Measurements from ENCODE around the gene PRPF19.
A peak's percentile ranks its signal among the peaks of the same experiment; 100 is the strongest.

The PRPF19 gene

DNA sequence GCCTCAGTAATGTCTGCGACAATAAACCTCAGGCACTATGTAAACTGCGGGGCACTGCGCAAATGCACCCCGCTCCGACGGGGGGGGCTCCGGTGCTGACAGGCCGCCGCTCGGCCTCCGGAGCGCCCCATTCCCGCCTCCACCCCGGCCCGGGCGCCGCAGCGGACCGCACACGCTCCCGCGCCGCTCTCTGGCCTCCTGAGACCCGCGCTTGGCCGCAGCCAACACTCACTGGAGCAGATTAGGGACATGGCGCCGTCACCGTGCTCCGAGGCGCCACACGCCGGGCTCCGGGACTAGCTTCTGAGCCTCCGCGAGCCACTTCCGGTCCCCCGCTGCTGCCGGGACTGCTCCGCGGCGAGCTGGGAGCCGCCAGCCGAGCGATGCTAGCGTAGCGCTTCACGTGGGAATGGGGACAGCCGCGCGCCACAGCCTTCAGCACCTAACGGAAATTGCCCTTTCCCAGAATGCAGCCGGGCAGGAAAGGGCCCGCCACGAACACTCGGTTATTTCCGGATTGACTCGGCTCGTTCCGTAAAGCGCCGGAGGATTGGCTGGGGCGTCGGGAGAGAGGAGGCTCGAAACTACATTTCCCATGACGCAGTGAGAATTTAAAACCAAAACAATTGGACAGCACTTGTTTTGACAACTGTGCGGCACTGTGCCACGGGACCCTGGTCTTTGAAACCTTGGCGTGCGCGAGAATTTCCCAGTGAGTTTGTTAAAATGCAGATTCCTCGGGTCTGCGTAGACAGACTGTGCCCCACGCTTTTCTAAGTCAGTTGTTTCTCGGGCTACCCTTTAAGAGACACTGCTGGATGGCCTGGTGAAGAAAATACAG, at the start of gene PRPF19:
Gene PRPF19 (minus strand): TSS at position 454 of the 841 bp plus-strand sequence. CDS start 203 bp downstream, at position 251.
- peak; percentile 93 for DNase-seq

DNA sequence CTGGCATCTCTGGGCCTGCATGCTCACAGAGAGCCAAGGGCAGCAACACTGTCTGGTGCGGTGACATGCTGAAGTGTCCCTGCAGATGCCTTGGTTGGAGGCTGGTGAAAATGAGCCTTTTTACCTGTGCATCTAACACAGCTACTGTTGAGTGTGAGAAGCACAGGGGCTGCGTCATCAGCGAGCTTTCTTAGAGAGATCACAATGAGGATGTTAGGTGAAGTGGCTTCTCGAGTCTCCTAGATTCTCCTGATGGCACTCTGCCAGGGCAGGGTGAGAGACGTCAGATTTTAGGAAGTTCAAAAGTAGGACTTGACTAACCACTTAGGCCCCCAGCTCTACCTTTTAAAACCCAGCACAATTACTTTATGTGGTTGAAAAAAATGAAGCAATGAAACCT, 49.2 kb upstream of the PRPF19 start:
- peak; percentile 27 for DNase-seq

DNA sequence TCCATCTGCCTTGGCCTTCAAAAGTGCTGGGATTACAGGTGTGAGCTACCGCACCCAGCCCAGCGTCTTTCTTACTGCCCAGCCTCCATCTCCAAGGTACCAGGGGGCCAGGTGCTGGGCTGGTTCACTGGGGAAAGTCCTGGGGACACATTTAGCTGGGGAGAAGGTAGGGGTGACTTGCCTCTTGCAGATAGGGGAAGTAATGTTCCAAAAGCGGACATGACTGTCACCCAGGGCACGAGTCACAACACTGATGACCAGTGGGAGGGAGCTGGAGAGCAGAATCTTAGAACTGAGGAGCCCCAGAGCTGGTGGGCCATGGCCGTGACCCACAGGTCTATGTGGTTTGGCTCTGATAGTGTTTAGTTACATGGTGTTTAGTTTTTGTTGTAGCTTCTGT, 48.0 kb upstream of the PRPF19 start:
- no peak for DNase-seq

DNA sequence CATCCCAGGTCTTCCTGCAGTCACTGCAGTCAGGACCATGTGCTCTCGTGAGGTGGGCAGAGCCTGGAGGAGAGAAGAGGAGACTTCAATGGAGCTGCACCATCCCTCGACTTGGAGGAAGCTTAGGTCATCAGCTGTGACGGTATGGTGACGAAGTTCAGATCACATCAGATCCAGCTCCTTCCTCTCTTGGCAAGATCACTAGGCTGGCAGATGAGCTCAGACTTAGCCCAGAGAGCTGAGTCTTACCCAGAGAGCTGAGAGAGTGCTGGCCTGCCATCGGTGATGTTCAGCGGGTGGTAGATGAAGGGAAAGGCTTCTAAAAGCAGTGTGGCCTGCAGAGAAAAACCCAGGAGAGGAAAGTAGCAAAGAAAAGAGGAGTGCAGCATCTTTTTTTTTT, 47.4 kb upstream of the PRPF19 start:
- DNase-seq, result no peak

DNA sequence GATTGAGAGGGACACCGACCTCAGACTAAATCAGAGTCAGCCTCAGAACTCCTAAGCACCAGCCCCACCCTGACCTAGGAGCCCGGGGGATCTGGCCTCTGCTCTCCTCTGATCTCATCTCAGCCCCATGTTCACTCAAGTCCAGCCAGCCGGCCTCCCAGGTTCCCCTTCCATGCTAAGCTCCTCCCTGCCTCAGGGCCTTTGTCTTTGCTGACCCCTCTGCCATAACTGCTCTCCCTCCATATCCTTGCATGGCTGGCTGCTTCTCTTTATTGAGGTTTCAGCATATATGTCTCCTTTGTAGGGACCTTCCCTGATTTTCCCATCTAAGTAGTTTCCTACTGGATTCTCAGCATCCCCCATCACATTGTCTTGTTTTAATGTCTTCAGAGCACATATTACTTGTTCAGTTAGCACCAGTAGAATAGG, 46.4 kb upstream of the PRPF19 start:
- no peak for DNase-seq

- no peak for DNase-seq
Measured at GRCh38 chr11:60951904-60952741, 45.7 kb upstream of the PRPF19 start, which contains the start of gene SLC15A3. Gene SLC15A3, minus strand, starts transcription at chr11:60952176. Its CDS starts 625 bp downstream, at chr11:60951551.

- DNase-seq, result no peak
Measured at GRCh38 chr11:60951606-60951903, 45.2 kb upstream of the PRPF19 start.

DNA sequence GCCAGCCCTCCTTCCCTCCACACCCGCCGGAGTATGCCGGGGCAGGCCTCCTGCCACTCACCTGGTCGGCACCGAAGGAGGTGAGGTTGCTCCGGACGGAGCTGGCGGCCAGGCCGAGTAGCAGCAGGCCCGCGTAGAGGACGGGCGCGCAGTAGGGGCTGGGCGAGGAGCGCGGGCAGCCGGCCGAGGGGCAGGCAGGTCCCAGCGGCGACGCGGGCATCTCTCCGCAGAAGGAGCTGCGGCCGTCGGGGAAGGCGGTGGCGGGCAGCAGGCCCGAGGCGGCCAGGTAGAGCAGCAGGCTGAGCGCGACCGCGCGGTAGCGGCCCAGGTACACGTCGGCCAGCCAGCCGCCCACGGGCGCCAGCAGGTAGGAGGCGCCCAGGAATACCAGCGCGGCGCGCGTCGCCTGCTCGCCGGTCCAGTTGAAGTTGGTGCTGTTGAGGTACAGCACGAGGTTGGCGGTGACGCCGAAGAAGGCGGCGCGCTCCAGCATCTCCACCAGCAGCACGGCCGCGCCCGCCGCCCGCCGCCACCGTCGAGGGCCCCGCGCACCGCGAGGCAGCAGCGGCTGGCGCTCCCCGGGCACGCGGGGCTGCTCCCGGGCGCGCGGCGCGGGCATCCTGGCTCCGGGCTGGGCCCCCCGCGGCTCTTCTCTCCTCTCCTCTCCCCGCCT, 44.7 kb upstream of the PRPF19 start:
- no peak for DNase-seq

DNA sequence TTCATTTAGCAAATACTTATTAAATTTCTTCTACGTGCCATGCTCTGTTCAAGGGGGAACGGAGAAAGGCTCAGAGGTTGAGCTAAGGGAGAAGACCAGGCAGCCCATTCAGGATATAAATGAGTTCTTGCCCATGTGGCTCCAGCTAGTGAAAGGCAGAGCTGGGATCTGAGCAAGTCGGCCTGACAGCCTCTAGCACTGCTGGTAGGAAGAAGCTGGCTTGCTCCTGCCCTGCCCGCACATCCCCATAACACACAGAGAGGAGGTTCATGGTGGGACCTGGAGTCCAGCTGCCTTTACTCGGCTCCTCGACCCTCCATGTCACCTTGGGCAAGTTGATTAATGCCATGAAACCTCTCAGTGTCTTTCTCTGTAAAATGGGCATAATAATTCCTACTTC, 43.6 kb upstream of the PRPF19 start:
- DNase-seq, result no peak

GRCh38 chr11:60948250-60948649, 41.9 kb upstream of the PRPF19 start:
- DNase-seq, result no peak

GRCh38 chr11:60947700-60948099, 41.3 kb upstream of the PRPF19 start:
- no peak for DNase-seq

GRCh38 chr11:60946601-60947264, 40.3 kb upstream of the PRPF19 start:
- no peak for DNase-seq

DNA sequence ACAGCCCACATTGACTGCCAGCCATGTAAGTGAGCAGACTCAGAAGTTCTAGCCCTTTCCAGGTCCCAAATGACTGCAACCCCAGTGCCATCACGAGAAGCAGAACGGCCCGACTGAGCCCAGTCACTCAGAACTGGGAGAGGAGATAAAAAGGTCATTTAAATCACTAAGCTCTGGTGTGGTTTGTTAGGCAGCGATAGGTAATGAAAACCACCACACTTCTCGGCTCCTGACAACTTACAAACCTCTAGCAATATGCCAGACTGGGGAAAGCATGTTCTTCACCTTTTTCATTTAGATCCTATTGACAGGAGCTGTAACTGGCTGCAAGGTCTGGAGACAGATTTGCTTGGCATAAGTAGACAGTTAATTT, 38.9 kb upstream of the PRPF19 start:
- DNase-seq, result no peak

GRCh38 chr11:60944490-60945294, 38.3 kb upstream of the PRPF19 start:
- no peak for DNase-seq

DNA sequence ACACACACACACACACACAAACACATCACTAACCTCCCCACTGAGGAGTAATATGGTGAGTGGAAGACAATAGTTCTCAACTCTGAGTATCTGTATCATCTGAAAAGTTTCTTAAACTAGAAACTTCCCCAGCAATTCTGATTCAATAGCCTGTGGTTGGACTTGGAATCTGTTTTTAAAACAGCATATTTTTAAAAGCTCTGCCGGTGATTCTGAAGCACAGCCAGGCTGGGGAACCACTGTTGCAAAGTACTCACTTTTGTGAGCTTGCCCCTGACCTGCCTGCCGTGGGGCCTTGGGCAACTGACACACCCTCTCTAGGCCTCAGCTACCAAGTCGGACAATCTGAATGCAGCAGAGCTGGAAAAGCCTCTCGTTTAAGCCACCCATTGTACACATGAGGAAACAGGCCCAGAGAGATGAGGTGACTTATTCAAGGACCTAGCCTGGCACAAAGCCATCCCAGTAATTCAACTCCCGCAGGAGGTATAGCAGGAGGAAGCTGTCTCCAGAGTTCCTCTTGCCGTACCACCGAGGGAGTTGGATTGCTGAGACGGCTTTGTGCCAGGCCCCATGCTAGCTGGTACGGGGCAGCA, 36.7 kb upstream of the PRPF19 start:
- DNase-seq, result peak; percentile 91

DNA sequence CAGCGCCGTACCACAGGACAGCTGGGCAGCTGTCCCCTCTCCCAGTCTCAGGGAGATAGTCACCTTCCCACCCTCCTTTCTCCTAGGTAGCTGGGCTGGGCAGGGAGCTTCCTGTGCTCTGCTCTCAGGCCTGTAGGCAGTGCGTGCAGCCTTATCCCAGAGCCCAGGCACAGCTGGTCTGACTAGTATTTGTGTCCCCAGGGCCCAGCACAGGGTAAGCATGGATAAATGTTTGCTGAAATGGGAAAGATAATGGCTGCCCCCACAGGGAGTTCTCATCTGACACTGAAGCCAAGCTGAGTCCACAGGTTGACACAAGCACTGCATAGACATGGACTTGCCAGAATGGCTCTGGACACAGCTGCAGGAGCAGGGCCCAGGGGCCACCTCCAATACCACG, 35.8 kb upstream of the PRPF19 start:
- DNase-seq, result no peak

DNA sequence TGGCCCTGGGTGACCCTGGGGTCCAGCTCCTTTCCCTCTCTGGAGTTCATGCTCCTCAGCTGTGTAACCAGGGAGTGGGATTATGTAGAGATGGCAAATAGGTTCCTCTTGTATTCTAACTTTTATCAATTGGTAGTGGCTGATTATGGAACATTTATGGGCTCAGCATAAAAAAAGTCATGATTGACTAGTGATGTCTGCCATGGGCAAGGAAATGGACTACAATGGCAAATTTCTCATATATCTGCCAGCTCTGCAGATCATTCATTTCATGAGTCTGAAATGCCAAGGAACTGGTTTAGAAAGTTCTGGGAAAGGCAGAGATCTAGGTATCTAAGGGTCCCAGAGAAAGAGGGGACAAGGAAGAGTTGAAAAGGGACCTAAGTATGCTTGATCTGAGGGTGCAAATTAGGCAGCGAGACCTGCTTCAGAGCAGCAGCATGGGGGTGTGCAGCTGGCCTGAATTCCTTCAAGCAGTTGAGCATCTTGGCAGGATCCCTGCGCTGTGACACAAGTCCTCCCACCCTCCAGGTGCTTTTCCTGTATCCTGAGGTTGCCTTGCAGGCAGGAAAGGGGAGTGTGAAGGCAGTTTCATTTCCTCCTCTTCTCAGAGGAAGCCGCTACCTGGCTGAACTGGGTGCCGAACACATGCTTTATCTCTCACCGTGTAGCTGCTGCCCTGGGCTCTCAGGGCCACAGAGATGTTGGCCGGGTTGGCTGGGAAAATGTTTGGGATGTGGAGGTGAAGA, 35.2 kb upstream of the PRPF19 start:
- no peak for DNase-seq

DNA sequence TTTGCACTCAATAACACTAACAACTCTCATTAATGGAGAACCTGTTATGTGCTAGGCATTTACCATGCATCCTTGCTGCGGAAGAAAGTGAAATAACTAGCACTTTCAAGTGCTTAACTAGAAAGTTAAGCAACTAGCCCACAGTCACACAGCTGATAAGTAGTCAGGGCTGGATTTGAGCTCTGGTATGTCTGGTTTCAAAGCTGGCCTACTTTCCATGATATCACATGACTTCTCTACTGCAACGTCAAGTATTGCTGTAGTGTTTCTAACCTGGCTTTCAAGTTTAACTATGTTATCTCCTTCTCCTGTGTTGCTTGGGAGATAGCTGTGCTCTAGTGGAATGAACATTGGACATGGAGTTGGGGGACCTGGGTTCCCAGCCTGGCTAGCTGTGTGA, 33.5 kb upstream of the PRPF19 start:
- no peak for DNase-seq

DNA sequence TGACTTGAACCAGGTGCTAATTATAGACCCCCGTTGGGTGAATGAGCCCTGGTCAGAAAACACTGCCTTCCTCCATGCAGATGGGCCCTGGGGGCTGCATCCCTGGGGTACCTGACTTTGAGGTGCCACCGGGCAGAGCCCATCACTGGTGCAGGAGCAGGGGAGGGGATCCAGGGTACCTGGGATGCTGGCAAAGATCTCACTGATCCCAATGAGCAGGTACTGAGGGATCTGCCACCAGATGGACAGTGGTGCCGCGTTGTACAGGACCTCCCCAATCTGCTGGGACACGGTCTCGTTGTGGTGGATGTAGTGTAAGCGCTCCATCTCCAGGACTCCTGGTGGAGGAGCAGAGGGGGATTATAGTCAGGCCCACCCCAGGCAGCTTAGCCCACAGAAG, 32.9 kb upstream of the PRPF19 start:
- DNase-seq, result no peak

DNA sequence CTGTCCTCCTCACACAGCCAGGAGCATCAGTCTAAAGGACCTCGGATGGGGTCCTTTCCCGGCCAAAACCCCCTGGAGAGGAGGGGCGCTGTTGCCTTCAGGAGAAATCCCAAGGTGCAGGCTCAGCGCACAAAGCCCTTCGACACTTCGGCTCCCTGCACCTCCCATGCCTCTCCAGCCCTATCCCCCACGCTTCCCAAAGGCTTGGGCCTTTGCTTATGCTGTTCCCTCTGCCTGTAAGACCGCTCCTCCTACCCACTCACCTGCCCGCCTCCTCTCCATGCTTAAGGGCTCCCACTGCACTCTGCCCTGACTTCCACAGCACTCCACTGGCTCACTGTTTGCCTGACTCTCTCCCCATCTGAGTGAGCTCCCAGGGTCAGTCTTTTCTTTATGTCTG, 32.1 kb upstream of the PRPF19 start:
- DNase-seq, result no peak

DNA sequence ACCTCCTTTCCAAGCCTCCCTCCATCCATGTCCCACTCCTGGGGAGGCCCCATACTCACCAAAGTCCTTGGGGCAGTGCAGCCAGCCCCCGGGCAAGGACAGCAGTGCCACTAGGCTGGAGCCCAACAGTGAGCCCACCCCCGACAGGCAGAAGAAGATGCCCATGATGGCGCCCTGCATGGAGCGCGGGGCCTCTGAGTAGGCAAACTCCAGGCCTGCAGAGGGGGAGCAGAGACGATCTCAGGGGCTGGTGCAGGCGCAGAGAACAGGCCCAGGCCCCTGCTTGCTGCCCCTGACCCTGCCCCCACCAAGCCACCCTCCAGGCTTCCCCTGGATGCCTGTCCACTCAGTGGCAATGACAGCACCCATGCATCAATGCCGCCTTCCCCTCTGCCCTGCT, 31.4 kb upstream of the PRPF19 start:
- no peak for DNase-seq
